ENCODE results near the gene PMM1. TPM values are rescaled to one million over a fixed set of nuclear protein-coding genes. Genes with fewer than 3 reads are reported as not detected.

PMM1 gene
- total and polyA plus RNA-seq, 2 of the 13 experiments (the other 11 are each of a cell fraction or from before 2014, with no cell fraction given) = 17.8 to 95.6 TPM

DNA sequence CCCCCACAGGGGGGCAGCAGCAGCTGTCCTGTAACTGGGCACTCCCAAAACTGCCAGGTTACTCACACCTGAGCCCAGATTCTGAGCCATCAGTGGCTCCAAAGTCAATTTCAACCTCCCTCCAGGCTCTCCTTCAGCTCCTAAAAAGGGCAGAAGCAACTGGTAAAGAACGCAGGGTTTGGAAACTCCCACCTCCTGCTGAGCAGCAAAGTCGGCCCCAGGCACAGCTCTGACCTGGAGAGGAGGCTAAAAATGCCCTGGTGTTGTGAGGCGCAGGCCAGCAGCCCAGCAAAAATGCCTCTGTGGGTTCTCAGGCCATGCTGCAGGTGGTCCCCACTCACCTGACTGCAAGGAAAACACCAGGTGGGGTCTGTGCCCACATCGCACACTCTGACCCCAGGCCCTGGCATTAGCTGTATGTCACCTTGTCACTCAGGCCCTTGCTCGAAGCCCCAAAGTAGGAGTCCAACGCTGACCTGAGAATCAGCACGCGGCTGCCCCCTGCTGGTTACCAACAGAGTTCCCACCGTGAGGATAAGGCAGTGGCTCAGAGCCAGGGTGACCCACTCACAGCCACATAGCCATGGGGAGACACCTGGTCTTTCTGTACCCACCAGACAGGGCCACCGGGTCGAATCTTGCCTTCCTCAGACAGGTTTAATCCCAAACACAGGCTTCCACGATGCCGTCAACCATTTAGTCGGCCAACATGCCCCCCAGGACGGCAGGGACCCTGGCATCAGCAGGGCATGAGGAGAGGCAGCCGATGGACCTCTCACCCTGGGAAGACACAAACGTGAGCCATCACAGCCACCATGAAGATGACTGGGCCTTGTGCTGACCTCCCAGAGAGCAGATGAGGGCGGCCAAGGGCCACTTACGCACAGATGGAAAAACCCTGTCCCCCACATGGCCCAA, 56.5 kb downstream of the PMM1 start (continued):
- TF ChIP-seq, protein P1, sequence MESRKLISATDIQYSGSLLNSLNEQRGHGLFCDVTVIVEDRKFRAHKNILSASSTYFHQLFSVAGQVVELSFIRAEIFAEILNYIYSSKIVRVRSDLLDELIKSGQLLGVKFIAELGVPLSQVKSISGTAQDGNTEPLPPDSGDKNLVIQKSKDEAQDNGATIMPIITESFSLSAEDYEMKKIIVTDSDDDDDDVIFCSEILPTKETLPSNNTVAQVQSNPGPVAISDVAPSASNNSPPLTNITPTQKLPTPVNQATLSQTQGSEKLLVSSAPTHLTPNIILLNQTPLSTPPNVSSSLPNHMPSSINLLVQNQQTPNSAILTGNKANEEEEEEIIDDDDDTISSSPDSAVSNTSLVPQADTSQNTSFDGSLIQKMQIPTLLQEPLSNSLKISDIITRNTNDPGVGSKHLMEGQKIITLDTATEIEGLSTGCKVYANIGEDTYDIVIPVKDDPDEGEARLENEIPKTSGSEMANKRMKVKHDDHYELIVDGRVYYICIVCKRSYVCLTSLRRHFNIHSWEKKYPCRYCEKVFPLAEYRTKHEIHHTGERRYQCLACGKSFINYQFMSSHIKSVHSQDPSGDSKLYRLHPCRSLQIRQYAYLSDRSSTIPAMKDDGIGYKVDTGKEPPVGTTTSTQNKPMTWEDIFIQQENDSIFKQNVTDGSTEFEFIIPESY (CRISPR knock-in tag; IDR thresholded peaks at IDR 0.05) = peak; percentile 30; the same call in 1 of the 2 replicates
- no peak for TF ChIP-seq ZNF674 (CRISPR knock-in tag; IDR thresholded peaks at IDR 0.05; ENCODE audit: low read depth)
- peak; percentile 41; the same call in 1 of the 2 replicates for TF ChIP-seq ERF (CRISPR knock-in tag; IDR thresholded peaks at IDR 0.05)
- TF ChIP-seq MAFG (CRISPR knock-in tag; IDR thresholded peaks at IDR 0.05) = no peak
- no peak for TF ChIP-seq ZNF703 (CRISPR knock-in tag; IDR thresholded peaks at IDR 0.05; ENCODE audit: borderline replicate concordance)
- TF ChIP-seq RXRA (CRISPR knock-in tag; IDR thresholded peaks at IDR 0.05) = no peak
- TF ChIP-seq, protein P2, sequence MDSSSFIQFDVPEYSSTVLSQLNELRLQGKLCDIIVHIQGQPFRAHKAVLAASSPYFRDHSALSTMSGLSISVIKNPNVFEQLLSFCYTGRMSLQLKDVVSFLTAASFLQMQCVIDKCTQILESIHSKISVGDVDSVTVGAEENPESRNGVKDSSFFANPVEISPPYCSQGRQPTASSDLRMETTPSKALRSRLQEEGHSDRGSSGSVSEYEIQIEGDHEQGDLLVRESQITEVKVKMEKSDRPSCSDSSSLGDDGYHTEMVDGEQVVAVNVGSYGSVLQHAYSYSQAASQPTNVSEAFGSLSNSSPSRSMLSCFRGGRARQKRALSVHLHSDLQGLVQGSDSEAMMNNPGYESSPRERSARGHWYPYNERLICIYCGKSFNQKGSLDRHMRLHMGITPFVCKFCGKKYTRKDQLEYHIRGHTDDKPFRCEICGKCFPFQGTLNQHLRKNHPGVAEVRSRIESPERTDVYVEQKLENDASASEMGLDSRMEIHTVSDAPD (CRISPR knock-in tag; IDR thresholded peaks at IDR 0.05) = no peak
- TF ChIP-seq CEBPB (IDR thresholded peaks at IDR 0.05; ENCODE audit: borderline replicate concordance, low read depth, low read length) = no peak
- no peak for TF ChIP-seq NFKBIZ (CRISPR knock-in tag; IDR thresholded peaks at IDR 0.05)
- TF ChIP-seq CBX5 (CRISPR knock-in tag; IDR thresholded peaks at IDR 0.05; ENCODE audit: borderline replicate concordance) = no peak
- TF ChIP-seq, protein P3, sequence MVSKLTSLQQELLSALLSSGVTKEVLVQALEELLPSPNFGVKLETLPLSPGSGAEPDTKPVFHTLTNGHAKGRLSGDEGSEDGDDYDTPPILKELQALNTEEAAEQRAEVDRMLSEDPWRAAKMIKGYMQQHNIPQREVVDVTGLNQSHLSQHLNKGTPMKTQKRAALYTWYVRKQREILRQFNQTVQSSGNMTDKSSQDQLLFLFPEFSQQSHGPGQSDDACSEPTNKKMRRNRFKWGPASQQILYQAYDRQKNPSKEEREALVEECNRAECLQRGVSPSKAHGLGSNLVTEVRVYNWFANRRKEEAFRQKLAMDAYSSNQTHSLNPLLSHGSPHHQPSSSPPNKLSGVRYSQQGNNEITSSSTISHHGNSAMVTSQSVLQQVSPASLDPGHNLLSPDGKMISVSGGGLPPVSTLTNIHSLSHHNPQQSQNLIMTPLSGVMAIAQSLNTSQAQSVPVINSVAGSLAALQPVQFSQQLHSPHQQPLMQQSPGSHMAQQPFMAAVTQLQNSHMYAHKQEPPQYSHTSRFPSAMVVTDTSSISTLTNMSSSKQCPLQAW (CRISPR knock-in tag; IDR thresholded peaks at IDR 0.05) = peak; percentile 68; the same call in 1 of the 2 replicates
- TF ChIP-seq SMC3 (IDR thresholded peaks at IDR 0.05; ENCODE audit: low read length) = peak; percentile 47; the same call in 1 of the 2 replicates
- TF ChIP-seq FOXA3 (CRISPR knock-in tag; IDR thresholded peaks at IDR 0.05) = no peak
- TF ChIP-seq, protein P4, sequence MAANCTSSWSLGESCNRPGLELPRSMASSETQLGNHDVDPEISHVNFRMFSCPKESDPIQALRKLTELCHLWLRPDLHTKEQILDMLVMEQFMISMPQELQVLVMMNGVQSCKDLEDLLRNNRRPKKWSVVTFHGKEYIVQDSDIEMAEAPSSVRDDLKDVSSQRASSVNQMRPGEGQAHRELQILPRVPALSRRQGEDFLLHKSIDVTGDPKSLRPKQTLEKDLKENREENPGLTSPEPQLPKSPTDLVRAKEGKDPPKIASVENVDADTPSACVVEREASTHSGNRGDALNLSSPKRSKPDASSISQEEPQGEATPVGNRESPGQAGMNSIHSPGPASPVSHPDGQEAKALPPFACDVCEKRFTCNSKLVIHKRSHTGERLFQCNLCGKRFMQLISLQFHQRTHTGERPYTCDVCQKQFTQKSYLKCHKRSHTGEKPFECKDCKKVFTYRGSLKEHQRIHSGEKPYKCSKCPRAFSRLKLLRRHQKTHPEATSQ (CRISPR knock-in tag; IDR thresholded peaks at IDR 0.05; ENCODE audit: borderline replicate concordance) = no peak
- TF ChIP-seq ZKSCAN1 (IDR thresholded peaks at IDR 0.05; ENCODE audit: low read length) = no peak
- TF ChIP-seq CENPBD1 (CRISPR knock-in tag; IDR thresholded peaks at IDR 0.05; ENCODE audit: borderline replicate concordance, low read depth) = no peak
- TF ChIP-seq, protein P5, sequence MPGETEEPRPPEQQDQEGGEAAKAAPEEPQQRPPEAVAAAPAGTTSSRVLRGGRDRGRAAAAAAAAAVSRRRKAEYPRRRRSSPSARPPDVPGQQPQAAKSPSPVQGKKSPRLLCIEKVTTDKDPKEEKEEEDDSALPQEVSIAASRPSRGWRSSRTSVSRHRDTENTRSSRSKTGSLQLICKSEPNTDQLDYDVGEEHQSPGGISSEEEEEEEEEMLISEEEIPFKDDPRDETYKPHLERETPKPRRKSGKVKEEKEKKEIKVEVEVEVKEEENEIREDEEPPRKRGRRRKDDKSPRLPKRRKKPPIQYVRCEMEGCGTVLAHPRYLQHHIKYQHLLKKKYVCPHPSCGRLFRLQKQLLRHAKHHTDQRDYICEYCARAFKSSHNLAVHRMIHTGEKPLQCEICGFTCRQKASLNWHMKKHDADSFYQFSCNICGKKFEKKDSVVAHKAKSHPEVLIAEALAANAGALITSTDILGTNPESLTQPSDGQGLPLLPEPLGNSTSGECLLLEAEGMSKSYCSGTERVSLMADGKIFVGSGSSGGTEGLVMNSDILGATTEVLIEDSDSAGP (CRISPR knock-in tag; IDR thresholded peaks at IDR 0.05; ENCODE audit: borderline replicate concordance) = 0 out of 2 replicates have a peak, but pooled peaks have one; percentile 13
- no peak for TF ChIP-seq NFRKB (IDR thresholded peaks at IDR 0.05)
- TF ChIP-seq ZNF598 (CRISPR knock-in tag; IDR thresholded peaks at IDR 0.05; ENCODE audit: borderline replicate concordance) = no peak

Data from HepG2 (cell line).